Caco-2 (cell line): Measurements from ENCODE around the gene LRRC28. TPM values are rescaled to one million over a fixed set of nuclear protein-coding genes. Genes with fewer than 3 reads are reported as not detected.

Experiments
- BruUV-seq: library from RNA; stranded (reverse); fragments of 400-500 nt; replicated peaks from 2 replicates; lab custom pipeline; 2021; lab: Mats Ljungman, UMichigan
- CTCF ChIA-PET: fragments of 300-600 bp; sonication (Branson Sonifier 250); formaldehyde crosslinking; loops from one replicate; lab custom pipeline; 2022; ENCODE audit warnings: antibody characterized with exemption; lab: Charles Lee
- POLR2A ChIA-PET: fragments of 300-600 bp; sonication (Branson Sonifier 250); formaldehyde crosslinking; loops from one replicate; lab custom pipeline; 2022; ENCODE audit warnings: antibody characterized with exemption; lab: Charles Lee
- DNase-seq, 2 experiments: peaks; one replicate each; pipeline versions ENCODE4 v3.0.0 to v3.0.0-alpha.2; 2020 to 2022
- H3K27me3 ChIP-seq: replicated peaks from 2 replicates; pipeline ENCODE4 v1.6.0; 2011; ENCODE audit warnings: low read length; ENCODE audit not compliant: control insufficient read depth, insufficient read depth
- H3K36me3 ChIP-seq: 2 replicates; pipeline ENCODE4 v1.5.1; 2011; ENCODE audit warnings: low read length; ENCODE audit not compliant: control insufficient read depth, insufficient read depth
- H3K4me1 ChIP-seq: fragments of 250-450 bp; sonication (Bioruptor Pico); 2 replicates; pipeline ENCODE4 v1.5.1; 2020; ENCODE audit warnings: mild to moderate bottlenecking
- H3K4me3 ChIP-seq: 2 replicates; pipeline ENCODE4 v1.5.1; 2011; ENCODE audit warnings: low read depth, mild to moderate bottlenecking, control low read depth, low read length
- H3K9me3 ChIP-seq: fragments of 250-450 bp; sonication (Bioruptor Pico); 2 replicates; pipeline ENCODE4 v1.5.1; 2020; ENCODE audit warnings: mild to moderate bottlenecking, moderate library complexity
- H3K27ac Mint-ChIP-seq: one replicate; pipeline ENCODE4 v1.8.0; 2022; ENCODE audit warnings: mixed read lengths; ENCODE audit not compliant: unreplicated experiment
- H3K27me3 Mint-ChIP-seq: one replicate; pipeline ENCODE4 v1.8.0; 2022; ENCODE audit warnings: mixed read lengths; ENCODE audit not compliant: insufficient read depth, unreplicated experiment
- H3K36me3 Mint-ChIP-seq: one replicate; pipeline ENCODE4 v1.8.0; 2022; ENCODE audit warnings: mild to moderate bottlenecking, mixed read lengths; ENCODE audit not compliant: insufficient read depth, unreplicated experiment
- H3K4me1 Mint-ChIP-seq: one replicate; pipeline ENCODE4 v1.8.0; 2022; ENCODE audit warnings: low read depth, mixed read lengths; ENCODE audit not compliant: unreplicated experiment
- H3K4me3 Mint-ChIP-seq: one replicate; pipeline ENCODE4 v1.8.0; 2022; ENCODE audit warnings: mild to moderate bottlenecking, moderate library complexity, mixed read lengths; ENCODE audit not compliant: unreplicated experiment
- H3K9me3 Mint-ChIP-seq: one replicate; pipeline ENCODE4 v1.8.0; 2022; ENCODE audit warnings: mixed read lengths; ENCODE audit not compliant: unreplicated experiment
- CTCF ChIP-seq, 2 experiments: fragments of 200-600 bp in 1 of 2; IDR thresholded peaks; 1 replicate in 1 of 2; 2 replicates in 1 of 2; pipeline versions ENCODE4 v1.5.1 to v1.8.0; 2011 to 2022; ENCODE audit warnings: antibody characterized with exemption in 1 of 2, control low read depth in 1 of 2, inconsistent platforms in 1 of 2, low read depth in 1 of 2, low read length in 1 of 2, mild to moderate bottlenecking in 1 of 2, moderate library complexity in 1 of 2; ENCODE audit not compliant: insufficient read depth in 1 of 2, severe bottlenecking in 1 of 2, unreplicated experiment in 1 of 2
- intact Hi-C: fragments of 100-400 bp; cut with micrococcal nuclease; formaldehyde crosslinking; loops from one replicate; pipeline ENCODE4 v1.10.0; 2022; ENCODE audit not compliant: unreplicated experiment
- total RNA-seq: library from RNA; stranded (reverse); gene quantifications from 2 replicates; pipeline ENCODE4 v1.2.3, GENCODE V29; 2022

The LRRC28 gene
- total RNA-seq, 1 experiment from 2014 or later, result 17.8 TPM

DNA sequence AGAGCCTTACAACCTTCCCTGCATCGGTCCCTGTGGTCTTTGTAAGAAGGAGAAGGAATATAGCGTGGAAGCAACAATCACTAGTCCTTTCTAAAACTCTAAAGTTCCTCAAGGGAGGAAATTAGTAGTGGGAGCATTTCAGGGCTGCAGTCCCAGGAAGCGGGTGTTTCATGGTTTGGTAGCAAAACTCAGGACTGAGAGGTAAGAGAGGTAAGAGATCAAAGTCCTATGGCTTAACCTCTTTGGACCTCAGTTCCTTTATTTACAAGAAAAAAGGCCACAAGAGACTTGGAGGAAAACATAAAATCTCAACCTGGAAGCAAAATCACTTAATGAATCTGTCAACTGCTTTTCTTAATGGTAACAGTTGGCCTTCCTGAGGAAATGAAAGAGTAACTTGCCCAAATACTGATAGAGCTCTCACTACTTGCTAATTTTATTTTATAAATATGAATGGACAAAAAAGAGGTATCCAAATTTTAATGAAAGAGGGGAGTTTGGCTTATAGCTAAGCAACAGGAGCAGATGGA lies 14.3 kb downstream of the LRRC28 start:
- Mint-ChIP-seq H3K4me1 (peaks cover 18% of the 10 kb centered on the region), H3K27ac (no peak overlapping the region), H3K27me3 (no peaks in the 10 kb centered on the region), H3K36me3 (no peaks in the 10 kb centered on the region), H3K9me3 (no peaks in the 10 kb centered on the region), H3K4me3 (no peak overlapping the region)
- Histone ChIP-seq H3K27me3 (no peaks in the 10 kb centered on the region), H3K9me3 (no peaks in the 10 kb centered on the region), H3K36me3 (no peaks in the 10 kb centered on the region), H3K4me3 (no peak overlapping the region), H3K4me1 (peaks cover 7% of the 10 kb centered on the region; the same call in 1 of the 2 replicates)
- ChIA-PET CTCF (no interaction called here), POLR2A (no interaction called here)
- intact Hi-C loops, result no loop called here
- no peak for TF ChIP-seq CTCF (IDR thresholded peaks at IDR 0.05; ENCODE audit: insufficient read depth in 1 of 2, low read depth in 1 of 2, low read length in 1 of 2, severe bottlenecking in 1 of 2, unreplicated experiment in 1 of 2)
- no TSS peak for BruUV-seq
- no peak for DNase-seq

DNA sequence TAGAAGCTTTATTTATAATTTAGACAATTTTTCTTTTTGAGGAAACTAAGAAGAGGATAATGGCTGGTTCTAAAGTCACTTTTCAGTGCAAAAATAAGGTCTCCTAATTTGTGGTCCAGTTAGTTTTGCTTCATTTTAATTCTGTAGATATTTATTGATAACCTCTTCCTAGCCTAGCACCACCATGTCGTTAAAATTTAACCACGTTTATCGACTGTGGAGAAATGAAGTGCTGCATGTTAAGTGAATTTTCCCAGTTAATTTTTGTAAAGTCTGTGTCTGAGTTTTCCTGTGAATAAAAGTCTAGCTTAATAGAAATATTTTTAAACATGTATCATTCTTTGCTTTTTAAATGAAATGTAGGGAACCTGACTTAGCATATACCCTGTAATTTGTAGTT lies 16.7 kb downstream of the LRRC28 start:
- ChIA-PET POLR2A (no interaction called here), CTCF (no interaction called here)
- Mint-ChIP-seq H3K9me3 (no peaks in the 10 kb centered on the region), H3K27me3 (no peaks in the 10 kb centered on the region), H3K4me3 (no peak overlapping the region), H3K36me3 (no peaks in the 10 kb centered on the region), H3K4me1 (peaks cover 18% of the 10 kb centered on the region), H3K27ac (no peak overlapping the region)
- peaks cover 7% of the 10 kb centered on the region; the same call in 1 of the 2 replicates for H3K4me1 ChIP-seq
- no peak for TF ChIP-seq CTCF (IDR thresholded peaks at IDR 0.05; ENCODE audit: insufficient read depth in 1 of 2, low read depth in 1 of 2, low read length in 1 of 2, severe bottlenecking in 1 of 2, unreplicated experiment in 1 of 2)
- DNase-seq, result no peak
- H3K4me3 ChIP-seq, result no peak overlapping the region
- intact Hi-C loops, result no loop called here
- H3K27me3 ChIP-seq, result no peaks in the 10 kb centered on the region
- H3K36me3 ChIP-seq, result no peaks in the 10 kb centered on the region
- H3K9me3 ChIP-seq, result no peaks in the 10 kb centered on the region
- no TSS peak for BruUV-seq

- no peak for DNase-seq
- Mint-ChIP-seq H3K4me3 (no peak overlapping the region), H3K36me3 (no peaks in the 10 kb centered on the region), H3K9me3 (no peaks in the 10 kb centered on the region), H3K27ac (no peak overlapping the region), H3K27me3 (no peaks in the 10 kb centered on the region), H3K4me1 (peaks cover 18% of the 10 kb centered on the region)
- no peak for TF ChIP-seq CTCF (IDR thresholded peaks at IDR 0.05; ENCODE audit: insufficient read depth in 1 of 2, low read depth in 1 of 2, low read length in 1 of 2, severe bottlenecking in 1 of 2, unreplicated experiment in 1 of 2)
- Histone ChIP-seq H3K4me1 (peaks cover 7% of the 10 kb centered on the region; the same call in 1 of the 2 replicates), H3K36me3 (no peaks in the 10 kb centered on the region), H3K9me3 (no peaks in the 10 kb centered on the region), H3K27me3 (no peaks in the 10 kb centered on the region), H3K4me3 (no peak overlapping the region)
- intact Hi-C loops, result no loop called here
- CTCF ChIA-PET, result no interaction called here
- POLR2A ChIA-PET, result no interaction called here
- no TSS peak for BruUV-seq
Observed at GRCh38 chr15:99268431-99268830, 17.1 kb downstream of the LRRC28 start.
